ENCODE measurements around the gene NANOS3.

DNA sequence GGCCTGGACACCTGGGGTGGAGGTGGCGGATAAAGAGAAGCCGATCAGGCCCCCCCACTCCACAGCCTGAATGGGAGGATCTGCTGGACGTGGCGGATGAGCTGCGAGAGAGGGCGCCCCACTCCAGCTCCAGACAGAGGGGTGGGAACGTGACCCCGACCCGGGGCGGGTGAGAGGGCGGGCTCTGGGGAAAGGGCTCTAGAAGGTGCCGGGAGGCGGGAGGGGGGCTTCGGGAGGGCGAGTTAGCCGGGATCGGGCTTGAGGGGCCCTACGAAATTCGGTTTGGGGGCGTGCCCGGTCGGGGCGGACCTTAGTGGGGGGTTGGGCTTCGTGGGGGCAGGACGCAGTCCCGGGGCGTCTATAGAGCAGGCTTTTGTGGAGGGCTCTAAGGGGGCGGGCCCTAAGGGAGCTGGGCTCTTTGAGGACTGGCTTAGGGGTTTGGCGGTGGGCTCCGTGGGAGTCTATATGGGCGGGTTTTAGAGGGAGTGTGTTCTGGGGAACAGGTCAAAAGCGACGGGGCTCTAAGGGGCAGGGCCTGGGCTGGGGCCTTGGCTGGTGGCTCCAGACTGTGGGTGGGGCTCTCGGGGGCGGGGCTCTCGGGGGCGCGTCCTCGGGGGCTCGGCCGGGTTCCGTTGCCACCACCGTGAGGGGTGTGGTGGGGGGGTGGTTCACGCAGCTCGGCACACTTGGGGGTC is 4.1 kb upstream of the NANOS3 start:
- TF ChIP-seq, protein P1, sequence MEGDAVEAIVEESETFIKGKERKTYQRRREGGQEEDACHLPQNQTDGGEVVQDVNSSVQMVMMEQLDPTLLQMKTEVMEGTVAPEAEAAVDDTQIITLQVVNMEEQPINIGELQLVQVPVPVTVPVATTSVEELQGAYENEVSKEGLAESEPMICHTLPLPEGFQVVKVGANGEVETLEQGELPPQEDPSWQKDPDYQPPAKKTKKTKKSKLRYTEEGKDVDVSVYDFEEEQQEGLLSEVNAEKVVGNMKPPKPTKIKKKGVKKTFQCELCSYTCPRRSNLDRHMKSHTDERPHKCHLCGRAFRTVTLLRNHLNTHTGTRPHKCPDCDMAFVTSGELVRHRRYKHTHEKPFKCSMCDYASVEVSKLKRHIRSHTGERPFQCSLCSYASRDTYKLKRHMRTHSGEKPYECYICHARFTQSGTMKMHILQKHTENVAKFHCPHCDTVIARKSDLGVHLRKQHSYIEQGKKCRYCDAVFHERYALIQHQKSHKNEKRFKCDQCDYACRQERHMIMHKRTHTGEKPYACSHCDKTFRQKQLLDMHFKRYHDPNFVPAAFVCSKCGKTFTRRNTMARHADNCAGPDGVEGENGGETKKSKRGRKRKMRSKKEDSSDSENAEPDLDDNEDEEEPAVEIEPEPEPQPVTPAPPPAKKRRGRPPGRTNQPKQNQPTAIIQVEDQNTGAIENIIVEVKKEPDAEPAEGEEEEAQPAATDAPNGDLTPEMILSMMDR (IDR thresholded peaks at IDR 0.05), result no peak
- TF ChIP-seq POLR2A (IDR thresholded peaks at IDR 0.05), result no peak
